ENCODE results near the gene SF3B6. TPM values are rescaled to one million over a fixed set of nuclear protein-coding genes. Genes with fewer than 3 reads are reported as not detected.

The SF3B6 gene
- total RNA-seq, 4 donors from 2014 or later = 72.1 to 101 (median 85.6) TPM

DNA sequence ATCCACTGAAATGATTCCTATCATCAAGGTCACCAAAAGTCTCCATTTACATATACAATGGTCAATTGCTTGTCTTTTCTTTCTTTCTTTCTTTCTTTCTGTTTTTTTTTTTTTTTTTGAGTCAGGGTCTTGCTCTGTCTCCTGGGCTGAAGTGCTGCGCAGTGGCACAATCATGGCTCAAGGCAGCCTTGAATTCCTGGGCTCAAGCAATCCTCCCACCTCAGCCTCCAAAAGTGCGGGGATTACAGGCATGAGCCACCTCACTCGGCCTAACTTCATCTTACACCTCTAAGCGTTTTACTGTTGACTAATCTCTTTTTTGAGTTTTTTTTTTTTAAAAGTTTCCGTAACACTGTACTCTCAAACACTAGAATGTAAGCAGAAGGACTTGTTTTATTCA lies 867 bp downstream of the SF3B6 start:
- H3K4me3 ChIP-seq = peak overlapping the region; percentile 80
- peaks cover 34% of the 10 kb centered on the region for H3K36me3 ChIP-seq

DNA sequence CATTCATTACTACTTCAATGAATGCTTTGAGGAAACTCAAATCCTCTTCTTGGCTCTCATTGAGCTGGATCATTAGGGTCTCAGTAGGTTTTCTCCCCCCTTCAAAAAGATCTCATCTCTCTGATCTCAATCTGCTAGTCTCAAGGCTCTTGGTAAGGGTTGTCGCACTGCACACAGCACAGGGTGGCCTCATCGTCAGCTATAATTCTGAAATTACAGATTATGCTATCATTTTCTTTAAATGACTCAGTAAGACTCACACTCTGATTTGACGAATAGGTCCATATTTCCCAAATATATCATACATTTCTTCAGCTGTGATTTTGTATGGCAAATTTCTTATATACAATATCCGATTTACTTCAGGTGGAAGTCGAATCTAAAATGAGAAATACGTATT lies 2.3 kb downstream of the SF3B6 start:
- H3K4me3 ChIP-seq = no peak overlapping the region
- no peaks in the 10 kb centered on the region for H3K9me3 ChIP-seq
- peaks cover 44% of the 10 kb centered on the region for H3K36me3 ChIP-seq
- TF ChIP-seq POLR2A (IDR thresholded peaks at IDR 0.05) (no peak), EP300 (IDR thresholded peaks at IDR 0.05) (no peak), POLR2AphosphoS5 (IDR thresholded peaks at IDR 0.05) (no peak)
- TF ChIP-seq, protein P1, sequence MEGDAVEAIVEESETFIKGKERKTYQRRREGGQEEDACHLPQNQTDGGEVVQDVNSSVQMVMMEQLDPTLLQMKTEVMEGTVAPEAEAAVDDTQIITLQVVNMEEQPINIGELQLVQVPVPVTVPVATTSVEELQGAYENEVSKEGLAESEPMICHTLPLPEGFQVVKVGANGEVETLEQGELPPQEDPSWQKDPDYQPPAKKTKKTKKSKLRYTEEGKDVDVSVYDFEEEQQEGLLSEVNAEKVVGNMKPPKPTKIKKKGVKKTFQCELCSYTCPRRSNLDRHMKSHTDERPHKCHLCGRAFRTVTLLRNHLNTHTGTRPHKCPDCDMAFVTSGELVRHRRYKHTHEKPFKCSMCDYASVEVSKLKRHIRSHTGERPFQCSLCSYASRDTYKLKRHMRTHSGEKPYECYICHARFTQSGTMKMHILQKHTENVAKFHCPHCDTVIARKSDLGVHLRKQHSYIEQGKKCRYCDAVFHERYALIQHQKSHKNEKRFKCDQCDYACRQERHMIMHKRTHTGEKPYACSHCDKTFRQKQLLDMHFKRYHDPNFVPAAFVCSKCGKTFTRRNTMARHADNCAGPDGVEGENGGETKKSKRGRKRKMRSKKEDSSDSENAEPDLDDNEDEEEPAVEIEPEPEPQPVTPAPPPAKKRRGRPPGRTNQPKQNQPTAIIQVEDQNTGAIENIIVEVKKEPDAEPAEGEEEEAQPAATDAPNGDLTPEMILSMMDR (IDR thresholded peaks at IDR 0.05) = no peak
- WGBS = 85% methylated on average over 6 of the region's 6 CpGs
- no peak for DNase-seq (ENCODE audit: low spot score in 2 of 2)
- no peaks in the 10 kb centered on the region for H3K27me3 ChIP-seq
- peaks cover 27% of the 10 kb centered on the region for H3K4me1 ChIP-seq
- no peak overlapping the region for H3K27ac ChIP-seq

More for the DNA sequence above, 867 bp downstream of the SF3B6 start:
- no peaks in the 10 kb centered on the region for H3K27me3 ChIP-seq
- DNase-seq (ENCODE audit: low spot score in 2 of 2) = no peak
- no peaks in the 10 kb centered on the region for H3K9me3 ChIP-seq
- 54% methylated on average over 5 of the region's 5 CpGs for WGBS
- no peak for TF ChIP-seq POLR2A (IDR thresholded peaks at IDR 0.05)
- TF ChIP-seq, protein P1 (IDR thresholded peaks at IDR 0.05) = no peak
- no peak for TF ChIP-seq EP300 (IDR thresholded peaks at IDR 0.05)
- no peak for TF ChIP-seq POLR2AphosphoS5 (IDR thresholded peaks at IDR 0.05)
- H3K4me1 ChIP-seq = peaks cover 27% of the 10 kb centered on the region
- peak overlapping the region; percentile 96 for H3K27ac ChIP-seq

DNA sequence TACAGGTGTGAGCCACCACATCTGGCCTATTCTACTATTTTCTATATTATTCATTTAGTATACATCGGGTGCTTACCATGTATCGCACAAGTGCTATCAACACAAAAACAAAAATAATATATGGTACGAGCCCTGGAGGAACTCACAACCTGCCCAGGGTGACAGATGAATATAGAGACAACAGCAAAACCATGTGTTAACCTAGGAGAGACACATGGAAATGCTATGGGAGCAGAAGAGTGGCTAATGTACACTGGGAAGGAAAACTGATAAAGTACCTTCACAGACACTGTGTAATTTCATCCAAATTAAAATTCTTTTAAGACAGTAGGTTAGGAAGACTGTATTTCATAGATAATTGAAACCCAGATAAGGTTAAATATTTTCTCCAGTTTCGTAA lies 3.9 kb downstream of the SF3B6 start:
- Histone ChIP-seq H3K4me3 (no peak overlapping the region), H3K4me1 (peaks cover 18% of the 10 kb centered on the region), H3K9me3 (no peaks in the 10 kb centered on the region), H3K27ac (no peak overlapping the region), H3K36me3 (peaks cover 59% of the 10 kb centered on the region), H3K27me3 (no peaks in the 10 kb centered on the region)
- TF ChIP-seq EP300 (IDR thresholded peaks at IDR 0.05) (no peak), POLR2AphosphoS5 (IDR thresholded peaks at IDR 0.05) (no peak), POLR2A (IDR thresholded peaks at IDR 0.05) (no peak)
- TF ChIP-seq, protein P1 (IDR thresholded peaks at IDR 0.05) = no peak
- WGBS = 78% methylated on average over 4 of the region's 4 CpGs
- no peak for DNase-seq (ENCODE audit: low spot score in 2 of 2)

DNA sequence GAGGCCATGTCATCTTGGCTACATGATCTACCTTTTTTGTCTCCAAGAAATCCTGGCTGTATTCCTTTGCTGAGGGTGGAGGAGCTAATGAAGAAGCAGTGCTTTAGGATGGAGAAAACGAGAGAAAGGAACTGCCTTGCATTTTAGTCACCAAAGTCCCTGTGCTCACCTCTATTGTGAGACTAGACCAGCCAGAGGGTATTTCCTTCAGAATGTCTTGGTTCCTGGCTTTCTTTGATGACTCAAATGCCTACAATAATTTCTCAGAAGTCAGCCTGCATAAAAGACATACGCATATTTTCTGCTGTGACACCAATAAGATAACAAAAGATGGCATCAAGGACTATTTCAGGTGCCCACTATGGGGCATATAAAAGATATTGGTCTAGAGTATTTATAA lies 10.8 kb downstream of the SF3B6 start:
- TF ChIP-seq POLR2A (IDR thresholded peaks at IDR 0.05) (no peak), EP300 (IDR thresholded peaks at IDR 0.05) (no peak), POLR2AphosphoS5 (IDR thresholded peaks at IDR 0.05) (no peak)
- TF ChIP-seq, protein P1 (IDR thresholded peaks at IDR 0.05) = no peak
- DNase-seq (ENCODE audit: low spot score in 2 of 2) = no peak
- Histone ChIP-seq H3K9me3 (no peaks in the 10 kb centered on the region), H3K4me1 (no peaks in the 10 kb centered on the region), H3K4me3 (no peak overlapping the region), H3K36me3 (peaks cover 47% of the 10 kb centered on the region), H3K27ac (no peak overlapping the region), H3K27me3 (no peaks in the 10 kb centered on the region)
- 74% methylated on average over 2 of the region's 2 CpGs for WGBS

DNA sequence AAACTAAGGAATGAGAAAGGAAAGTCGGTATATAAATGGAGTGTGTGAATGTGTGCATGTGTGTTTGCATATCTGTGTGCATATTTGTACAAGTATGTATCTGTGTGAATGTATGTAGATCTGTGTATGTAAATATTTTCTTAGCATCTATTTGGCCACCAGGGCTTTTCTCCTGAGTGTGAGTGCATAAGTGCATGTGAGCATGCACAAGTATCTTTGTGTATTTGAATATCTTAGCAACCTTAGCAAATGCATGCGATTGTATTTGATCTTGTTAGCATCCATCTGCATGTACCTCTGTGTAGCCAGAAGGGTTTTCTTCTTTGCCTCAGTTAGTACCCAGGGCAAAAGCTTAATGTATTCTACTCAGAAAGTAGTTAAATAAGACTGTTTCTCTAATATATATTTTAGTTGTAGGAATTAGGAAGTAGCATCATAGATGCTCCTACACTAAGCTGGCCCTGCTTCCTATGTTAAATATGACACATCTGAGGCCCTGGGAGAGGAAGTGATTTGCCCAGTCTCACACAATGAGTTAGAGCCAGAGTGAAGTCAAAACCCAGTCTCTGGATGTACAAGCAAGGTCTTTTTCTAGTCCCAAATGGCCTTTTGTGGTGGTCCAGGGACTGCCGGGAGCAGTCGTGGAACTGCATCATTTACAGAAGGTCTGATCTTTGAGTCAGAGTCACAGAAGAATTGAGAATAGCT lies 17.4 kb downstream of the SF3B6 start:
- Histone ChIP-seq H3K4me1 (no peaks in the 10 kb centered on the region), H3K4me3 (no peak overlapping the region), H3K9me3 (no peaks in the 10 kb centered on the region), H3K36me3 (peaks cover 2% of the 10 kb centered on the region), H3K27ac (no peak overlapping the region), H3K27me3 (no peaks in the 10 kb centered on the region)
- TF ChIP-seq, protein P1 (IDR thresholded peaks at IDR 0.05) = no peak
- no peak for TF ChIP-seq EP300 (IDR thresholded peaks at IDR 0.05)
- no peak for TF ChIP-seq POLR2AphosphoS5 (IDR thresholded peaks at IDR 0.05)
- TF ChIP-seq POLR2A (IDR thresholded peaks at IDR 0.05) = no peak
- WGBS = 95% methylated on average over 4 of the region's 4 CpGs
- DNase-seq (ENCODE audit: low spot score in 2 of 2) = no peak

Data from suprapubic skin (tissue), 4 donors.